NCI-H187 treated with DMSO at 0.1 percent for 48 hours (cell line): ENCODE measurements around the gene LRRC3.

Experiments used
- DNase-seq: peaks from one replicate; lab custom pipeline; 2025; lab: John Stamatoyannopoulos, UW

The LRRC3 gene

GRCh38 chr21:44511219-44511937, 56.1 kb downstream of the LRRC3 start:
- DNase-seq, result no peak
